GM12878 (cell line): ENCODE measurements around the gene POU2F3. TPM values are rescaled to one million over a fixed set of nuclear protein-coding genes. Genes with fewer than 3 reads are reported as not detected.

Source experiments
- ATAC-seq: fragments of 200-7000 bp; cut with Tn5 transposase; 3 replicates; pipeline ENCODE4 v1.9.1; 2020; ENCODE audit warnings: mild to moderate bottlenecking, moderate library complexity
- BruUV-seq: library from RNA; stranded (reverse); fragments of 400-500 nt; replicated peaks from 2 replicates; lab custom pipeline; 2021; lab: Mats Ljungman, UMichigan
- CTCF ChIA-PET: fragments of 300-600 bp; sonication (Branson Sonifier 250); formaldehyde crosslinking; extraction: SDS; loops from one replicate; lab custom pipeline; 2021; ENCODE audit warnings: inconsistent platforms; lab: Yijun Ruan, JAX
- POLR2A ChIA-PET: fragments of 350-600 bp; formaldehyde crosslinking; extraction: SDS; loops from one replicate; lab custom pipeline; 2021; ENCODE audit warnings: inconsistent platforms; lab: Charles Lee
- RAD21 ChIA-PET: fragments of 300-600 bp; sonication (Branson Sonifier 250); formaldehyde crosslinking; loops from one replicate; lab custom pipeline; 2023; ENCODE audit warnings: antibody characterized with exemption; ENCODE audit not compliant: unreplicated experiment; lab: Charles Lee
- SMC1A ChIA-PET: fragments of 300-600 bp; sonication (Branson Sonifier 250); formaldehyde crosslinking; loops from one replicate; lab custom pipeline; 2023; ENCODE audit not compliant: unreplicated experiment, uncharacterized antibody; lab: Charles Lee
- DNase-seq: peaks from one replicate; pipeline ENCODE4 v3.0.0-alpha.2; 2011; ENCODE audit warnings: low read depth, low spot score
- FAIRE-seq: peaks from 3 replicates; lab custom pipeline; 2011; peaks lifted over from hg19 to GRCh38; lab: Jason Lieb, UNC
- H2AFZ ChIP-seq: 2 replicates; pipeline ENCODE4 v1.6.0; 2011; ENCODE audit warnings: low read depth, low read length, control low read depth; ENCODE audit not compliant: control insufficient read depth
- H3K27ac ChIP-seq: 2 replicates; pipeline ENCODE4 v1.5.1; 2011; ENCODE audit warnings: control low read depth; ENCODE audit not compliant: control insufficient read depth, insufficient read depth
- H3K27me3 ChIP-seq, 2 experiments: replicated peaks in 1 of 2; 2 replicates each; pipeline versions ENCODE4 v1.6.0 to v1.6.1; 2011; ENCODE audit warnings: low read length in 1 of 2; ENCODE audit not compliant: control insufficient read depth in 2 of 2, insufficient read depth in 2 of 2
- H3K36me3 ChIP-seq, 2 experiments: 2 replicates each; pipeline ENCODE4 v1.5.1; 2011; ENCODE audit warnings: low read length in 1 of 2; ENCODE audit not compliant: control insufficient read depth in 2 of 2, insufficient read depth in 2 of 2
- H3K4me1 ChIP-seq: 2 replicates; pipeline ENCODE4 v1.6.1; 2011; ENCODE audit warnings: mild to moderate bottlenecking, low read length, moderate library complexity, mixed read lengths; ENCODE audit not compliant: control insufficient read depth, insufficient read depth
- H3K4me2 ChIP-seq: 2 replicates; pipeline ENCODE4 v1.6.0; 2011; ENCODE audit warnings: control low read depth; ENCODE audit not compliant: control insufficient read depth, insufficient read depth
- H3K4me3 ChIP-seq: fragments of 200-600 bp; sonication (generic); 2 replicates; pipeline ENCODE4 v1.5.1; 2016
- H3K79me2 ChIP-seq: 2 replicates; pipeline ENCODE4 v1.6.0; 2011; ENCODE audit warnings: low read length; ENCODE audit not compliant: control insufficient read depth, insufficient read depth
- H3K9ac ChIP-seq: 2 replicates; pipeline ENCODE4 v1.8.0; 2011; ENCODE audit warnings: low read length, control low read depth, mixed read lengths; ENCODE audit not compliant: control insufficient read depth, insufficient read depth
- H3K9me3 ChIP-seq: replicated peaks from 3 replicates; pipeline ENCODE4 v1.5.1; 2011; ENCODE audit warnings: mild to moderate bottlenecking, low read length; ENCODE audit not compliant: control insufficient read depth, insufficient read depth
- H4K20me1 ChIP-seq: 2 replicates; pipeline ENCODE4 v1.6.0; 2011; ENCODE audit not compliant: control insufficient read depth, insufficient read depth
- BACH1 ChIP-seq: fragments of 450-650 bp; IDR thresholded peaks from 2 replicates; pipeline ENCODE4 v1.6.1; 2017; ENCODE audit warnings: mild to moderate bottlenecking, borderline replicate concordance
- BRCA1 ChIP-seq: IDR thresholded peaks from 2 replicates; pipeline ENCODE4 v1.6.1; 2011; ENCODE audit warnings: low read depth, low read length, improper control_type of control experiment
- CHD1 ChIP-seq: IDR thresholded peaks from 2 replicates; pipeline ENCODE4 v1.6.1; 2012; ENCODE audit warnings: low read depth, low read length, improper control_type of control experiment
- EZH2 ChIP-seq: IDR thresholded peaks from 2 replicates; pipeline ENCODE4 v1.6.1; 2012; ENCODE audit warnings: low read depth, mild to moderate bottlenecking, control low read depth, inconsistent platforms, low read length, borderline replicate concordance; ENCODE audit not compliant: control insufficient read depth
- HDAC6 ChIP-seq: fragments of 200-600 bp; sonication (generic); IDR thresholded peaks from one replicate; pipeline ENCODE4 v1.8.0; 2017; ENCODE audit warnings: antibody characterized with exemption; ENCODE audit not compliant: unreplicated experiment
- HDGF ChIP-seq: fragments of 450-650 bp; IDR thresholded peaks from 2 replicates; pipeline ENCODE4 v1.6.1; 2016; ENCODE audit warnings: antibody characterized with exemption
- HSF1 ChIP-seq: fragments of 150-350 bp; IDR thresholded peaks from 2 replicates; pipeline ENCODE4 v1.6.1; 2014; ENCODE audit warnings: mild to moderate bottlenecking, low read depth, low read length
- IRF3 ChIP-seq: fragments of 450-650 bp; IDR thresholded peaks from 2 replicates; pipeline ENCODE4 v1.6.1; 2014; ENCODE audit warnings: mild to moderate bottlenecking
- LARP7 ChIP-seq: fragments of 450-650 bp; IDR thresholded peaks from 2 replicates; pipeline ENCODE4 v1.6.1; 2017; ENCODE audit warnings: mild to moderate bottlenecking
- MAX ChIP-seq: IDR thresholded peaks from 2 replicates; pipeline ENCODE4 v1.6.1; 2012; ENCODE audit warnings: low read depth, low read length, improper control_type of control experiment
- MYB ChIP-seq: fragments of 150-350 bp; IDR thresholded peaks from 2 replicates; pipeline ENCODE4 v1.6.1; 2014; ENCODE audit warnings: mild to moderate bottlenecking, low read depth, low read length, borderline replicate concordance
- MYC ChIP-seq: IDR thresholded peaks from 2 replicates; pipeline ENCODE4 v1.6.1; 2011; ENCODE audit warnings: mild to moderate bottlenecking, low read length, moderate library complexity, inconsistent platforms; ENCODE audit not compliant: insufficient read depth, insufficient replicate concordance, insufficient read length, severe bottlenecking
- NFYA ChIP-seq: IDR thresholded peaks from 2 replicates; pipeline ENCODE4 v1.6.1; 2011; ENCODE audit warnings: low read depth, mild to moderate bottlenecking, low read length, improper control_type of control experiment, borderline replicate concordance
- NFYB ChIP-seq: IDR thresholded peaks from 2 replicates; pipeline ENCODE4 v1.6.1; 2011; ENCODE audit warnings: low read depth, mild to moderate bottlenecking, low read length, improper control_type of control experiment, moderate library complexity; ENCODE audit not compliant: insufficient read depth
- POU2F2 ChIP-seq: IDR thresholded peaks from 3 replicates; pipeline ENCODE4 v1.6.1; 2011; ENCODE audit warnings: low read depth, mild to moderate bottlenecking, low read length, borderline replicate concordance
- RELB ChIP-seq: fragments of 450-650 bp; IDR thresholded peaks from 2 replicates; pipeline ENCODE4 v1.6.1; 2017; ENCODE audit warnings: low read depth, mild to moderate bottlenecking, moderate library complexity
- ZNF274 ChIP-seq: IDR thresholded peaks from one replicate; pipeline ENCODE4 v1.8.0; 2011; ENCODE audit not compliant: insufficient read length, insufficient read depth
- ZNF622 ChIP-seq: fragments of 450-650 bp; IDR thresholded peaks from 2 replicates; pipeline ENCODE4 v1.6.1; 2017; ENCODE audit warnings: mild to moderate bottlenecking, inconsistent platforms
- WGBS: methylation state at CpG from one replicate; pipeline ENCODE4 v1.1.6; 2016; ENCODE audit warnings: low lambda C conversion rate; ENCODE audit not compliant: insufficient replicate concordance, insufficient coverage; ENCODE audit errors: missing lambda C conversion rate; 5-methylcytosine and 5-hydroxymethylcytosine counted together
- in situ Hi-C: fragments of 300-500 bp; cut with MboI; formaldehyde crosslinking; loops from 9 replicates; pipeline ENCODE4 v1.14.3; 2018; ENCODE audit warnings: mixed read lengths
- intact Hi-C: fragments of 100-400 bp; cut with micrococcal nuclease; formaldehyde crosslinking; loops from one replicate; pipeline ENCODE4 v1.14.2; 2022; ENCODE audit not compliant: unreplicated experiment
- polyA plus RNA-seq, 11 experiments: library from polyadenylated mRNA; depleted of rRNA in 4 of 11; unstranded in 6 of 11; stranded (reverse) in 5 of 11; fragments of >200 nt; fragmentation: Nextera tagmentation in 4 of 11; fragmentation: Illumina TruSeq in 1 of 11; extraction: Ambion mirVana in 4 of 11; extraction: Trizol in 1 of 11; gene quantifications; 1 replicate in 1 of 11; 2 replicates in 10 of 11; pipeline versions ENCODE4 v1.2.1 to v1.2.3, GENCODE V29; 2011 to 2016; ENCODE audit warnings: inconsistent platforms in 2 of 11, missing spikeins in 2 of 11, low read depth in 1 of 11
- total RNA-seq, 4 experiments: library from RNA; depleted of rRNA in 3 of 4; stranded (reverse); fragments of >200 nt in 3 of 4; fragmentation: Illumina TruSeq in 1 of 4; extraction: Trizol in 1 of 4; gene quantifications; 2 replicates each; pipeline versions ENCODE4 v1.2.1 to v1.2.3, GENCODE V29; 2013 to 2021

Gene POU2F3
- total and polyA plus RNA-seq, 10 of the 15 experiments (the other 5 are each of a cell fraction or from before 2014, with no cell fraction given) = 0.09 to 4.4 (median 0.33) TPM

- Histone ChIP-seq H3K9ac (no peak overlapping the region), H3K79me2 (no peaks in the 10 kb centered on the region), H3K4me2 (no peak overlapping the region), H3K9me3 (no peaks in the 10 kb centered on the region), H3K27me3 (no peaks in the 10 kb centered on the region), H3K36me3 (no peaks in the 10 kb centered on the region), H4K20me1 (no peaks in the 10 kb centered on the region), H2AFZ (no peak overlapping the region), H3K4me1 (peaks cover 6% of the 10 kb centered on the region; the same call in 1 of the 2 replicates), H3K4me3 (no peak overlapping the region), H3K27ac (no peak overlapping the region)
- in situ Hi-C loops (no loop called here), intact Hi-C loops (no loop called here)
- WGBS = 32% methylated on average over 5 of the region's 5 CpGs
- CTCF ChIA-PET = interaction anchor here (0.5 kb wide), 1 partner anchor 226 kb away, joined by 3 read pairs; no protein-coding TSS in a partner anchor
- RAD21 ChIA-PET = no interaction called here
- FAIRE-seq (no peak), ATAC-seq (no peak), DNase-seq (no peak)
- SMC1A ChIA-PET = interaction anchor here (1.0 kb wide), 1 partner anchor 87 kb away, joined by 3 read pairs; no protein-coding TSS in a partner anchor
- BruUV-seq = no TSS peak
- TF ChIP-seq EZH2 (no peak), RELB (no peak), CHD1 (no peak), LARP7 (no peak), NFYA (no peak), MYC (no peak), BACH1 (no peak), POU2F2 (no peak), IRF3 (no peak), ZNF622 (no peak), ZNF274 (no peak), NFYB (no peak), HDGF (no peak), HSF1 (no peak), MYB (no peak), HDAC6 (no peak), BRCA1 (no peak), MAX (no peak)
- POLR2A ChIA-PET = no interaction called here
Observed at GRCh38 chr11:120215634-120216033, 24.3 kb upstream of the POU2F3 start.
